RWPE2 (cell line): Measurements from ENCODE around the gene MEOX2.

Experiments
- ATAC-seq: fragments of 200-7000 bp; cut with Tn5 transposase; 3 replicates; pipeline ENCODE4 v1.9.1; 2021; ENCODE audit warnings: low read depth
- DNase-seq: peaks from one replicate; pipeline ENCODE4 v3.0.0-alpha.2; 2020; ENCODE audit warnings: low spot score
- H3K27ac ChIP-seq: fragments of 450-650 bp; 2 replicates; pipeline ENCODE4 v1.5.1; 2017; ENCODE audit warnings: mild to moderate bottlenecking; ENCODE audit not compliant: poor library complexity, severe bottlenecking
- H3K27me3 ChIP-seq: fragments of 250-450 bp; sonication (Bioruptor Pico); 2 replicates; pipeline ENCODE4 v1.5.1; 2021; ENCODE audit warnings: mild to moderate bottlenecking, moderate library complexity; ENCODE audit not compliant: insufficient read depth, poor library complexity, severe bottlenecking
- H3K36me3 ChIP-seq: fragments of 250-450 bp; sonication (Bioruptor Pico); 2 replicates; pipeline ENCODE4 v1.5.1; 2020; ENCODE audit warnings: low read depth, mild to moderate bottlenecking, moderate library complexity
- H3K4me1 ChIP-seq: fragments of 250-450 bp; sonication (Bioruptor Pico); 2 replicates; pipeline ENCODE4 v1.5.1; 2021; ENCODE audit warnings: mild to moderate bottlenecking, moderate library complexity; ENCODE audit not compliant: insufficient read depth, poor library complexity, severe bottlenecking
- H3K4me3 ChIP-seq: fragments of 250-450 bp; sonication (Bioruptor Pico); 2 replicates; pipeline ENCODE4 v1.5.1; 2021; ENCODE audit warnings: mild to moderate bottlenecking, moderate library complexity; ENCODE audit not compliant: severe bottlenecking
- H3K9me3 ChIP-seq: fragments of 250-450 bp; sonication (Bioruptor Pico); 2 replicates; pipeline ENCODE4 v1.5.1; 2021; ENCODE audit warnings: mild to moderate bottlenecking, moderate library complexity; ENCODE audit not compliant: severe bottlenecking
- TF ChIP-seq, protein P1 (sequence below): fragments of 450-650 bp; IDR thresholded peaks from one replicate; pipeline ENCODE4 v1.5.1; 2017; ENCODE audit warnings: mild to moderate bottlenecking, moderate library complexity; ENCODE audit not compliant: poor library complexity, severe bottlenecking

The MEOX2 gene

DNA sequence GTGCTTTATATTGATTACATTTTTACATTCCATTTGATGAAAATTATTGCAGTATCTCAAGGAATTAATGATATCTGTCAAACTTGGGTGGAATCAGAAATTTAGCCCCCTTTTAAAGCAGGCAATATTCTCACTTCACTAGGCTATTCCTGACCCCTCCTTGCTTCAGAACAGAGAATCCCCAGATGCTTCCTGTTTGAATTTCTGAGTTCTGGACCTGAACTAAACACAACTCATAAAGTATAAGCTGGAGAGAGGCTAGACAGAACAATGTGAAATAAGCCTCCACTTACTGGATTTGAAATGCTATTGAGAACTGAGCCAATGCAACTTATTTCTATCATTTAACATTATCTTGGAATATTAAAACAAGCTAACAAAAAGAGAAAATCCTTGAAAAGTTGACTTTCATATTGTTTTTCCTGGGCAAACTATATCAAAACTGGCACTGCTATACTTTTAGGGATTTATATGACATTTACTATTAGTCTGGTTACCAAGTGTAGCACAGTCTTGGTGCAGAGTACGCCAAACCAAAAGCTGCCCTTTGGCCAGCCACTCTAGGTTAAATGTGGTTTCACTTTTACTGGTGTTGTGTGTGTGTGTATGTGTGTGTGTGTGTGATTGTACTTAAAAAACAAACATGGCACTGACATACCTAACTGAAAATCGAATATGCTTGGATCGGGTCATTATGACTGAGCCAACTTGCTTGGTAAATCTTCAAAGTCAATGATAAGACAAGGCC lies 105.7 kb downstream of the MEOX2 start:
- TF ChIP-seq, protein P1, sequence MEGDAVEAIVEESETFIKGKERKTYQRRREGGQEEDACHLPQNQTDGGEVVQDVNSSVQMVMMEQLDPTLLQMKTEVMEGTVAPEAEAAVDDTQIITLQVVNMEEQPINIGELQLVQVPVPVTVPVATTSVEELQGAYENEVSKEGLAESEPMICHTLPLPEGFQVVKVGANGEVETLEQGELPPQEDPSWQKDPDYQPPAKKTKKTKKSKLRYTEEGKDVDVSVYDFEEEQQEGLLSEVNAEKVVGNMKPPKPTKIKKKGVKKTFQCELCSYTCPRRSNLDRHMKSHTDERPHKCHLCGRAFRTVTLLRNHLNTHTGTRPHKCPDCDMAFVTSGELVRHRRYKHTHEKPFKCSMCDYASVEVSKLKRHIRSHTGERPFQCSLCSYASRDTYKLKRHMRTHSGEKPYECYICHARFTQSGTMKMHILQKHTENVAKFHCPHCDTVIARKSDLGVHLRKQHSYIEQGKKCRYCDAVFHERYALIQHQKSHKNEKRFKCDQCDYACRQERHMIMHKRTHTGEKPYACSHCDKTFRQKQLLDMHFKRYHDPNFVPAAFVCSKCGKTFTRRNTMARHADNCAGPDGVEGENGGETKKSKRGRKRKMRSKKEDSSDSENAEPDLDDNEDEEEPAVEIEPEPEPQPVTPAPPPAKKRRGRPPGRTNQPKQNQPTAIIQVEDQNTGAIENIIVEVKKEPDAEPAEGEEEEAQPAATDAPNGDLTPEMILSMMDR = no peak

DNA sequence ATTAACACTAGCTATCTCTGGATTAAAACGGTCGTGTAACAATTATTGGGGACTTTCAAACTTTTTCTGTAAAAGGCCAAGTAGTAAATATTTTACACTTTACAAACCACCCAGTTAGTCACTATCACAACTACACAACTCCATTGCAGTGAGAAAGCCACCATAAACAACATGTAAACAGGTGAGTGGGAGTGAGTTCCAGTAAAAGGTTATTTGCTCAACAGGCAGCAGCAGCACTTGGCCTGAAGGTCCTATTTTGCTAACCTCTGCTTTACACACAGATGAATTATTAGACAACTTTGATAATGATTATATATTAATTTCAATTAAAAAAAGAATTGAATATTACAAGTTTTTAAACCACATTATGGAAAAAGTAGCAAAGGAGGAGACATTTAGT lies 108.9 kb downstream of the MEOX2 start:
- Histone ChIP-seq H3K27ac (no peak overlapping the region), H3K9me3 (no peaks in the 10 kb centered on the region), H3K27me3 (no peaks in the 10 kb centered on the region), H3K4me3 (no peak overlapping the region), H3K4me1 (no peaks in the 10 kb centered on the region), H3K36me3 (no peaks in the 10 kb centered on the region)
- ATAC-seq (no peak), DNase-seq (no peak)
- TF ChIP-seq, protein P1 = no peak

More for the DNA sequence above, 105.7 kb downstream of the MEOX2 start:
- Histone ChIP-seq H3K27me3 (no peaks in the 10 kb centered on the region), H3K4me3 (no peak overlapping the region), H3K4me1 (no peaks in the 10 kb centered on the region), H3K36me3 (no peaks in the 10 kb centered on the region), H3K9me3 (peaks cover 2% of the 10 kb centered on the region), H3K27ac (no peak overlapping the region)
- no peak for DNase-seq
- no peak for ATAC-seq

GRCh38 chr7:15571301-15571878 lies 115.1 kb downstream of the MEOX2 start:
- no peak overlapping the region for H3K4me3 ChIP-seq
- H3K27ac ChIP-seq = no peak overlapping the region
- H3K4me1 ChIP-seq = peaks cover 7% of the 10 kb centered on the region
- no peaks in the 10 kb centered on the region for H3K36me3 ChIP-seq
- ATAC-seq (peak; percentile 81), DNase-seq (no peak)
- H3K9me3 ChIP-seq = no peaks in the 10 kb centered on the region
- peaks cover 3% of the 10 kb centered on the region for H3K27me3 ChIP-seq
- TF ChIP-seq, protein P1 = no peak

DNA sequence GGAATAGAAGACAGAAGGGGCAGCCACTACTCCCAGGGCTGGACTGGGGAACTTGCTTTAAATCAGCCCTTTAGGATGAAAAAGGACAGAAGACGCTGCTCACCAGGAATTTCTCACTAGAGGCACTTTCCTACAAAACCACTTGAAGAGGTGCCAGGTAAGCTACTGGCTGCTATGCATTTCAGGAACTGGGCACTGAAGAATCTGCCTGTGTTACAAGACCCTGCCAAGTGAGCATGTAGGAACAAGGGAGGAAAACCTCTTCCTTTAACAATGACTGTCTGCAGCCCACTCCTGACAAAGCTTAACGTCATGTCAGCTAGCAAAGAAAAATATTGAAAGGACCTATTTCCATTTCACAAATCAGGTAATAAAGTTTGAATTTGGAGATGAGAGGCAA lies 118.8 kb downstream of the MEOX2 start:
- H3K27ac ChIP-seq = no peak overlapping the region
- peaks cover 7% of the 10 kb centered on the region for H3K4me1 ChIP-seq
- DNase-seq = no peak
- H3K27me3 ChIP-seq = peaks cover 3% of the 10 kb centered on the region
- H3K9me3 ChIP-seq = no peaks in the 10 kb centered on the region
- TF ChIP-seq, protein P1 = no peak
- ATAC-seq = peak; percentile 57; the same call in 2 of the 3 replicates
- H3K36me3 ChIP-seq = no peaks in the 10 kb centered on the region
- no peak overlapping the region for H3K4me3 ChIP-seq

GRCh38 chr7:15567036-15567435 lies 119.4 kb downstream of the MEOX2 start:
- no peaks in the 10 kb centered on the region for H3K36me3 ChIP-seq
- no peak for ATAC-seq
- H3K27ac ChIP-seq = no peak overlapping the region
- peaks cover 7% of the 10 kb centered on the region for H3K4me1 ChIP-seq
- H3K27me3 ChIP-seq = peaks cover 3% of the 10 kb centered on the region
- H3K4me3 ChIP-seq = no peak overlapping the region
- DNase-seq = no peak
- TF ChIP-seq, protein P1 = no peak
- H3K9me3 ChIP-seq = no peaks in the 10 kb centered on the region
